GM18873 (cell line): Measurements from ENCODE around the gene ITGB7.
A peak's percentile ranks its signal among the peaks of the same experiment; 100 is the strongest.
"Not testable (repeated sequence)": the region's sequence is repeated elsewhere in the genome, so short reads cannot be mapped to it uniquely, and the experiment has no call there.

Source experiments
- ATAC-seq: cut with Tn5 transposase; IDR thresholded peaks from one replicate; pipeline ENCODE4 v1.9.1; 2021; ENCODE audit warnings: mild to moderate bottlenecking, moderate library complexity, moderate number of reproducible peaks; ENCODE audit not compliant: unreplicated experiment, low FRiP score

Gene ITGB7

DNA sequence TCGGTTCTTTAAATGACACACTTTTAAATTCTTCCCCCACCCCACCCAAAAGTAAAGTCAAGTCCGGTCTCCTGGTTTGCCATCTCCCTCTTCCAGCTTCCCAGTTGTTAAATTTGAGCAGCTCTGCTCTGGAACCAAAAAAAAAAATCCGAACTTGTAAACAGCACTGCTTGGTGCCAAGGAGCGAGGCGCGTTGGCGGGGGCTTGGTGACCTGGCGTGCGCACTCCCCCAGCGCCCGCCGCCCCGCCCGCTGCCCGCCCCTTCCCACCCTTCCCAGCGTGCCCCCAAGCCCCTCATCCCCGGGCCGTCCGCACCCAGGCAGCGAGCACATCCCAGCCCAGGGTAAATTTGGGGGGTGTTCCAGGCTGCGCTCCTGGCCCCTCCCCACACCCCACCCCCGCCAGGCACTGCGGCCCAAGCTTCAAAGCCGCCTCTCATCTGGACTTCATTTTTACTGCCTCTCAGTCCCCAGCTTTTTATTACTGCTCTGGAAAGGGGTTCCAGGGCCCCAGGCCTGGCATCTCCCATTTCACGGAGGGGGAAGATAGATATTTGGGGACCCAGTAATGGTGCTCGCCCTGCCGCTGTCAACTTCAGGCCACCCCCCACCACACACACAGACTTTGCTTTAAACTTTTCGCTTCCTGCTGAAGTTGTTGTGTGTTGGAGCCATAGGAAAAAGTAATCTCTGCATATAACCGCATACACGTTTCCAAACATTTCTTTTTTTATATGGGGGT, 11.7 kb upstream of the ITGB7 start:
- no peak for ATAC-seq

DNA sequence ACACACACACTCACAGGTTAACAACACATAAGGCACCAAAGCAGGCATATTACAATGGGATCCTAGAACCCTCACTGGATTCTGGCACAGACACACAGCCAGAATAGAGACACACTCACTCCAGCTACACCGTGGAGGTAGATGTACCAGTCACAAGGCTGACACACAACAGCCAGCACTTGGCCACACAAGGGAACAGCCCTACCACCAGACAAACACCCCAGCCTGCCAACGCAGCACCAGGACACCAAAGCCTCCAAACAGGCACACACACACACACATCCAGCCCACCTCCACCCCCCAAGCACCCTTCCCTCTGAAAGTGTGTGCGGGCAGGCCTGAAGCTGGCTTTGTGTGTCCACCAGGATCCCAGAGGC, 10.9 kb upstream of the ITGB7 start:
- ATAC-seq = no peak

DNA sequence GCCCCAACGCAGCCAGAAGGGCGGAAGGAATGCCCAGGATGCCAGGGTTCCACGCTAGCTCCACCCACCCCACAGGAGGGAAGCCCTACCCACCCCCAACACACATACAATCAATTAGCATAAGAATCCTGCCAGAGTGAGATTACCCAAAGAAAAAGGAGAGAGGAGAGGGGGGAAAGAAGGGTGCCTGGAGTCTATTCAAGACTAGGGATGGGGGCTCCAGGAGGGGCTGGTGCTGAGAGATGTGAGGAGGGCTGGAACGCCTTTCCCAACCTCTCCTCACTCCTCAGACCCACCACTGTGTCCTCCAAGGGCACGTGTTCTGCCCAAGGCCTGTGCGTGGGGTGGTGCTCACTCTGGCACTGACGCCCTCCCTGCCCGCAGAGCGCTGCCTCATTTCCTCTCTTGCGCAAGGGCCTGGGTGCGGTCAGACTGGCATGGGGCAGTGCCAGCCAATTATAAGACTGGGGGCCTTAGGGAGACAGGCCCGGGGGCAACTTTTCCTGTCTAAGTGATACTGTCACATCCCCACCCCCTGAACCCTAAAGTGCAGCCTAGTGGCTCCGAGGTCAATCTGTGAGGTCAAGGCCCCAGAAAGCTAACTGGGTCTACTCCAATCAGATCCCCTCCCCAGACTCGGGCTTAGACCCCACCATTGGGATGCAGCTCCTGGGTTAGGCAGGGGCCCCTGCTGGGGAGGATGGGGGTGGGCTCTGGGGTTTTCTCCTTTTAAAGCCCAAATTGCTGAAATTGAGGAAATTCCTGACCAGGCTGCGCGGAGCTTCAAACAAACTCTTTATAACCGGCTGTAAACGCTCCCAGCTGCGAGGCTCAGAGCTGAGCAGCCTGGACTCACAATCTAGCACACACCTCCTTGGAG, 10.2 kb upstream of the ITGB7 start:
- ATAC-seq = no peak

DNA sequence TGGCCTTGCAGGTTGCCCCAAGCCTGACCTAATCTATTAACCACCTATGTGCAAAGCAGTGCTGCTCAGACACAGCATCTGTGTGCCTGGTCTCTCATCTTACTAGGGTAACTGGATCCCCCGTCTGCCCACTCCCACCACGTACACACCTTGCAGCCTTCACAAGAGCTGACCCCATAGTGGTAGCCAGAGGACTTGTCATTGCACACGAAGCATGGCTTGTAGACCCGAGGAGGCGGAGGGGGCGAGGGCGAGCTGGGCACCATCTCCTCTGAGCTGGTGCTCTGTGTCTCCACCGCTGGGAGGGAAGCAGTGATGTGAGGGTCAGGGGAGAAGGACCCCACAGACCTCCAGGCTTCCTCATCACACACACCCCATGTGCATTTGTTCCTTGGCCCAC, 8.4 kb upstream of the ITGB7 start:
- ATAC-seq = no peak

DNA sequence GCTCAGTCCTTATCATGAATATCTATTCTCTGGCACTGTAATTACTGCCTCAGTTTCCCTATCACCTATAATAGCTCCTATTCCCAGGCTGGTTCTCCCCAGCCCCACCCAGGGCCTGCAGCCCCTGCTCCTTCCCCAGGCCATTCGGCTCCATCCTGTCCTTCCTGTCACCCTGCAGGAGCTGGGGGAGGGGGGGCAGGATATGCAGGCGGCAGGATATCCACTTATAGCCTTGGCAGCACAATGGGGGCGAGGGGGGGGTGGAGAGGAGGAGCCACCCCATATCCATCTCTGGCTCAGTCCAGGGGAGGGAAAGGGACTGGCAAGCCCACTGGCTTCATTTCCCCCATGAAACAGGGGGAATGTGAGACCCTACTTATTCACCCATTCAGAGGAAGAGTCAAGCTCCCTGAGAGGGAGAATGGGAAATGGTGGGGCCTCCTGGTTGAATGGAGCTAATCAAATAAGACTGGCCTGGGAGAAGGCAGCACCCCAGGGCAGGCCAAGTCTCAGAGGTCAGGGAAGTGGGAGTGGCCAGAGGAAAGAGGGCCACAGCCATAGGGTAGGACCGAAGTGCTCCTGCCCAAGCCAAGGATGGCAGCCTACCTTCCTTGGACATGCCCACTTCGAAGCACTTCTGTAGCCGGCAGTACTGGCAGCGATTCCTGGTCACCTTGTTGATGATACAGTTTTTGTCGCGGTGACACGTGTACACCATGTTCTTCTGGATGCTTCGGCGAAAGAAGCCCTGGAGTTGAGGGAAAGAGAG, 7.8 kb upstream of the ITGB7 start:
- no peak for ATAC-seq

DNA sequence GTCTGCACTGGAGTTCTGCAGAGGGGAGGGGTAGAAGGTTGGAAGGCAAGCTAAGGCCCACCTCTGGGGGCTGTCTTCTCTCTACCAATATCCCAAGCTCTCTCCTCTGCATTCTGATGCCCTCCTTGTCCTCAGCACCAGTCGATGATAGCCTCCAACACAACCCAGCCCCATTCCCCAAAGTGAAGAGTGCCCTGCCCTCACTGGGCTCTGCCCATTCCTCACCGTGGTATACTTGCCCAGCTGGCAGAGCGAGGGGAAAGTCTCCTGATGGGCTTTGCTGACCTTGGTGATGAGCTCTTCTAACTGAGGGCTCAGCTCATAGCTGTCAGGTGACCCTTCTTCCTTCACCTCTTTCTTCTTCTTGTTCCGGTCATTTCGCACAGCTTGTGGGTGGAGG, 7.2 kb upstream of the ITGB7 start:
- no peak for ATAC-seq

DNA sequence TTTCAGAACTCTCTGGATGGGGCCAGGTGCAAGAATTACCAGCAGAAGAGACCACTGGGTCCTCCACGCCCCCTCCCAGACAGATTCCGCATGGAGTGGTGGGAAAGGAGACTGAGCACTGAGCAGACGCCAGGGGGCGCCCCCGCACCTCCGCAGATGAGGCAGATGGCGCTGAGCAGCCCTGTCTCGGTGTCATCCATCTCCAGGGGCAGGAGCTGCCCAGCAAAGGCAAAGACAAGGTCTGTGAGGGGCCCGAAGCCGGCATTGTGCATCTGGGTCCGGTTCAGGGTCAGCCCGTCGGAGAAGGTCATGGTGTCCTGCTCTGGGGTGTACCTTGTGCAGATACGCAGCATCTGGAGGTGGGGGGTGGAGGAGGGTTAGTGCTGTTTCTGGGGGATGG, 6.3 kb upstream of the ITGB7 start:
- ATAC-seq = peak; percentile 39

DNA sequence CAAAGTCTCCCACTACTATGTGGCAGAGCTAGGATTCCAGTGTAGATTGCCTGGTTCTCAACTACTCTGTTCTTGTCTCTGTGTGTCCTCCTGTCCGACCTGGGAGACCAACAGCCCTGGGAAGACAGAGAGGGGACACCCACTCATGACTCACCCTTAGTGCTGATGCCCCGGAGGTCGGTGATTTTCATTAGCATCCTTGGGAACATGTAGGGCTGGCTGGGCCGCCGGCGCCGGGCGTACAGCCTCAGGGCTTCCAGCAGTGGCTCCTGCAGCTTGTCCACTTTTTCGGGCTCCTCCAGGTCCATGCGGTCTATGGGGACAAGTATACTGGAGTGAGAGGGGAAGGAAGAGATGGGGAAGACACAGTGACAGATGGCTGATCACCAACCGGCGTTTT, 5.9 kb upstream of the ITGB7 start:
- no peak for ATAC-seq

DNA sequence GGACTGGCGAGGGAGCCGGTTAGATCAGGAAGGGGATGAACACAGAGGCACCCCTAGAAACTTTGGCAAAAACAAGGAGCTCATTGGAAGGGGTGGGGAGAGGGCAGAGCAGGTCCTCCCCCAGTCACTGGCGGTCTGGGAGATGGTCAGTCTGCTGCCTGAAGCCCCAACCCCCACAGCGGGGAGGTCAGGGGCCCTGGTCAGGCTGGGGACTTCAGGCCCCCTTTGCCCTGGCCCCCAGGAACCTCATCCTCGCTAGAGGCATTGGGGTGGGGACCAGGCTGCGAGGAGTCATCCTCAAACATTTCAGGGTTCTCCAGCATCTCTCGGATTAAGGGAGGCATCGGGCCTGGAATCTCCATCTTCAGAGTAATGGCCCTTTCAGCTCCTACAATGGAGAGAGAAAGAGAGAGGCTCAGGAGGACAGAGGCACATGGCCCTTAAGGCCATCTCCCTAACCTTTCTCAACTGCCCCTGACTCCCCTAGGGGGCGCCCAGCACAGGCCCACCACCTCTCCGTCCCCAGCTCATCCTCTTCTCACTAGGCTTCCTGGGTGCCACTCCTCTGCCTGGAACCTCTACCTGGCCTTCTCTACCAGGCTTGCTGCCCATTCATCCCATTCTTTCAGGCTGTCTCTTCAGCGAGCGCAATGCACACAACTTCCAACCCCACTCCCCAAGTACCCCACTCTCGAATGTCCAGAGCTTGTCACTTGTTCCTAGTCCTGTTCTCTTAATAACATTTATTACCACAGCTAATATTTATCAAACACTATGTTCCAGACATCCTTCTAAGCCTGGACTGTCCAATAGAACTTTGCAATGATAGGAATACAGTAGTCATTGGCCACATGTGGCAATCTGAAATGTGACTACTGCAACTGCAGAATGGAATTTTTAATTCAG, 4.7 kb upstream of the ITGB7 start:
- no peak for ATAC-seq

DNA sequence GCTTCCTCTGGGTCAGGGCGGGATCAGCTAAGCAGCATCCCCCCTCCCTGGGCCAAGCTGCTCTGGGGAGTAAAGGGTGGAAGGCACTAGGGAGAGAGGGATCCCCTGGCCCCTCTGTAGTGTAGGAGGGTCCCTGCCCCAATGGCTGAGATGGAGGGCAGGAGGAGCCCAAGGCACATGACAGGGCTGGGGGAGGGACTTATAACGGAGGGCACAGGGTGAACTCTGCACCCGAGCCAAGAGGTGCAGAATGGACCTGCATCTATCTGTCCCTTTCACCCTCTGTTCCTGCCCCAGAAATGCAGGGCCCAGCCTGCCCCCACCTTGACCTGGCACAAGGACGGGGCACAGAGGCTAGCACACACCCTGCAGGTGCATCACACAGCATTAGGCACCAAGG, 3.8 kb upstream of the ITGB7 start:
- no peak for ATAC-seq

DNA sequence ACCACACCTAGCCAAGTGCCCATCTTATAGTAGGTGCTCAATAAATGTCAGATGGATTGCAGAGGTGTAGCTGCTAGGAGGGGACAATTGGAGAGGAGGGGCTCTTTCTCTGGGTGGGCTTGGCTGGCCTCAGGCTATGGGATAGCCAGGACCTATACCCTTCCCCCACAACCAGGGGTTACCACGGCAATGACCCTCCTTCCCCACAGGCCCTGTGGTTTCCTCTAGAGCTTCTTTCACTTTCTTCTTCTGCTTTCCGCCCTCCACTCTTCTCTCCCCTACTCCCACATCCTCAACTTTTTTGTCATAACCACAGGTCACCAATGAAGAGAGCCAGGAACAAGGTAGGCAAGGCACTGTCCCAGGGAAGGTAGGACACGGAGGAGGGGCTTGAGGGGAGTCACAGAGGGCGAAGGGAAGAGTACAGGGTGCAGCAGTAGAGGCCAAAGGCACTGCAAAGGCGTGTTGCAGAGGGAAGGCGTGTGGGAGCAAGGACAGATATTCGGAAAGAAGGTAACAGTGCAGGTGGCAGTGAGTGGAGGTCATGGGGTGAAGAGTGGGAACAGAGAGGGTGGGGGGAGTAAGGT, 1.9 kb upstream of the ITGB7 start:
- ATAC-seq = no peak

DNA sequence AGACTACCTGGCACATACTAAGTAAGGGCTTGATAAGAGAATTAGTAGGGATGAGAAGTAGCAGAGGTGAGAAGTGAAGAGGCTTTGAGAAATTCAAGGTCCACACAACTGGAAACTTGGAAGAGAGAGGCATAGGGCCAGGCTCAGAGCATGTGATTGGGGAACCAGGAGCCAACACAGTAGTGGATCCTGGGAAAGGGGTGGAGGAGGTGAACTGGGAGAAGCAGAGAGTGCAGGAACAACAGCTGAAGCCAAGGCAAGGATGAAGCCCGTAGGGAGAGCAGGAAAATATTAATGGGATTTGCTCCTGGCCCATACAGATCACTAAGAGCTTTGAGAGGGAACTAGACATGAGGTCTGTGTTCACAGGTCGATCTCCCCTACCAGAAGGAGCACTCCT, 1.4 kb upstream of the ITGB7 start:
- ATAC-seq = no peak

DNA sequence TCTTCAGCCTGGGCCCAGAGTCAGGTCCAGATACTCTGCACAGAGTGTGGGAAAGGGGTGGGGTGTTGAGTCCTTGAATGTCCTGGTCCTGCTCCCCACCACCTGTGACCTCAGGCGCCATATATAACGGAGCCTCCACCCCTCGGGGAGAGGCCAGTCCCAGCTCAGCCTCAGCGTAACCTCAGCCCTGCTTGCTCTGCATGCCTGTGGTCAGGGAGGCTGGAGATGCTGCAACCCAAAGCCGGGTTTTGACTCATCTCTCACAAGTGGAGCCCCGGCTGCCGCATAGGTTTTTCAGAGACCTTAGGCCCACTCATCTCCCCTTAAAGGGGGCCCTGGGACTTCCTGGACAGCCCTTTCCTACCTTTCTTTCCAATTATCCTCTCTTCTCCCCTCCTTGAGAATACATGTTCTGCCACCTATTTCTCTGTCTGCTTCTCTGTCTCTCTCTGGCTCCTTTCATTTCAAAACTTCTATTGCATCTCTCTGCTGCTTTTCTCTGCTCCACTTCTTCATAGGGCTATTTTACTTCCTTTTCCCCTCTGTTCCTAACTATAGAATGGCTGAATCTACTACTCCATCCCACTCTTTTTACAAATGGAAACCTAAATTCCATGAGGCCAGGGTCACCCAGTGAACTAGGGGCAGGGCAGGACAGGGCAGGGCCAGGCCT, 1.2 kb downstream of the ITGB7 start:
- peak; percentile 55 for ATAC-seq

DNA sequence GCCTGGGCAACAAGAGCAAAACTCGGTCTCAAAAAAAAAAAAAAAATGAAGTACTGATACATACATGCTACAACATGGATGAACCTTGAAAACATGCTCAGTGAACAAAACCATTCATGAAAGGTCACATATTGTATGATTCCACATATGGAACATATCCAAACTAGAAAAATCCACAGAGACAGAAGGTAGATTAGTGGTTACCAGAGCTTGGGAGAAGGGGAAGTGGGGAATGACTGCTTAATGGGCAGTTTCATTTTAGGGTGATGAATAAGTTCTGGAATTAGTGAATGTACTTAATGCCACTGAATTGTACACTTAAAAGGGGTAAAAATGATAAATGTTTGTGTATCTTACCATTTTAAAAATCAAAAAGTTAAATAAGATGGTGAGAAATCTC, 2.7 kb downstream of the ITGB7 start:
- ATAC-seq = no peak

DNA sequence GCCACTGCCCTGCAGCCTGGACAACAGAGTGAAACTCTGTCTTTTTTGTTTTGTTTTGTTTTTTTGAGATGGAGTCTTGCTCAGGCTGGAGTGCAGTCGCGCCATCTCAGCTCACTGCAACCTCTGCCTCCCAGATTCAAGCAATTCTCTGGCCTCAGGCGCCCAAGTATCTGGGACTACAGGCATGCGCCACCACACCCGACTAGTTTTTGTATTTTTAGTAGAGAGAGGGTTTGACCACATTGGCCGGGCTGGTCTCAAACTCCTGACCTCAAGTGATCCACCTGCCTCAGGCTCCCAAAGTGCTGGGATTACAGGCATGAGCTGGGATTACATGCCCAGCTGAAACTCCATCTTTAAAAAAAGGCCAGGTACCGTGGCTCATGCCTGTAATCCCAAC, 4.7 kb downstream of the ITGB7 start:
- ATAC-seq = not testable (repeated sequence)

DNA sequence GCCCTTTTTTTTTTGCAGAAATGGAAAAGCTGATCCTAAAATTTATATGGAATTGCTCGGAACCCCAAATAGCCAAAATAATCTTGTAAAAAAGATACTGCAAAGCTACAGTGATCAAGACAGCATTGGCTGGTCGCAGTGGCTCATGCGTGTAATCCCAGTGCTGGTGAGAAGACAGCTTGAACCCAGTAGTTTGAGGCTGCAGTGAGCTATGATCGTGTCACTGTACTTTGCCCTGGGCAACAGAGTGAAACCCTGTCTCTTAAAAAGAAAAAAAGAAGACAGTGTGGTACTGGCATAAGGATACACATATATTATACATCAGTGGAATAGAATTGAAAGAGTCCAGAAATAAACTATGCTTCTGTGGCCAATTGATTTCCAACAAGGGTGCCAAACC, 5.4 kb downstream of the ITGB7 start:
- no peak for ATAC-seq

DNA sequence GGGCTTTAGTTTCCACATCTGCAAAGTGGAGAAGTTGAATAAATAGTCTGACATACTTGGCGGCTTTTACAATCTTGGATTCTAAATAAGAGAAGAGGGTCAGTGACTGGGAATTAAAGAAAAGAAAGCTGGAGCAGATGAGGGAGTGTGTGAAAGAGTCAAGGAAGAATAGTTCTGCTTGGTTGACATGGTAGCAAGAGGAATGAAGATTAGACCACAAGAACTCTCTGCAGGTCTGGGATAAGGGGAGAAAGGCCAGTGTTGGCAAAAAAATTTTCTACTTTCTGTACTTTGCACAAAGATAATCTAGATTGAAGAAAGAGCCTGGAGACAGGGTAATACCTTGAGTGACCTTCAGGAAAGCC, 5.9 kb downstream of the ITGB7 start:
- ATAC-seq = no peak

DNA sequence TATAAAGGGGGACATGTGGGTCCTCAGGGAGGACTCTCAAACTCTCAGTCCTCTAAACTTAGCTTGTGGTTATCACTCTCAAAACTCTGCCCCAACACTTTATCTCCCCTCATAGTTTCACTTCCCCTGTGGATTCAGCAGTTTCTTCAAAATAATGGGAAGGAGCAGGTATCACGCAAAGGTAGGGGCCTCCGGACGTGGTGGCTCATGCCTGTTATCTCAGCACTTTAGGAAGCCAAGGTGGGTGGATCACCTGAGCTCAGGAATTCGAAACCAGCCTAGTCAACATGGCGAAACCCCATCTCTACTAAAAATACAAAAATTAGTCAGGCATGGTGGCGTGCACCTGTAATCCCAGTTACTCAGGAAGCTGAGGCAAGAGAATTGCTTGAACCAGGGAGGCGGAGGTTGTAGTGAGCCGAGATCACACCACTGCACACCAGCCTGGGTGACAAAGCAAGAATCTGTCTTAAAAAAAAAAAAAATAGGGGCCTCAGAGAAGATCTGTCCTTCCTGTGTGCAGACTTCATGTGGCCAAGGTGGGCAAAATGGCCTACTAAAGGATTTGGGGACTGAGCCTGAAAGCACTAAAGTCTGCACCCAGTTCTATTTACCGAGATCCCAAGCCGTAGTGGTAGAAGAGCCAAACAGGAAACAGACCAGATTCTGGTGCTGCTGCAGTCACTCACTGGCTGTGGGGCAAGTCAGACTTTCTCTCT, 6.4 kb downstream of the ITGB7 start:
- ATAC-seq = peak; percentile 46

DNA sequence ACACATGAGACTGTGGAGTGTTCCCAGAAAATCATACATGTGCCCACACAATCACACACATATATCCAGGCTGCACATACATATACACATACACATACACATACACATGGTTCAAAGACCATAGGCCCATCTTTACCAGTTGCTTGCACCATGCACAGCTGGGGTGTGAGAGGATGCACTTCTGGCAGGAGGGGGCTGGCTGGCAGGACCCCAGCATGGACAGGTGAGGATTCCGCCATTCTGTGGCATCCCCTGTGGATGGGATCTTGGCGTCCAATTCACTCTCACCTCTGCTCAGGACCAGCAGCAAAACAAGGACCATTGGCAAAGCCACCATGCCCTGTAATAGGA, 7.0 kb downstream of the ITGB7 start:
- peak; percentile 19 for ATAC-seq
